ENCODE results near the gene CENPF.

DNA sequence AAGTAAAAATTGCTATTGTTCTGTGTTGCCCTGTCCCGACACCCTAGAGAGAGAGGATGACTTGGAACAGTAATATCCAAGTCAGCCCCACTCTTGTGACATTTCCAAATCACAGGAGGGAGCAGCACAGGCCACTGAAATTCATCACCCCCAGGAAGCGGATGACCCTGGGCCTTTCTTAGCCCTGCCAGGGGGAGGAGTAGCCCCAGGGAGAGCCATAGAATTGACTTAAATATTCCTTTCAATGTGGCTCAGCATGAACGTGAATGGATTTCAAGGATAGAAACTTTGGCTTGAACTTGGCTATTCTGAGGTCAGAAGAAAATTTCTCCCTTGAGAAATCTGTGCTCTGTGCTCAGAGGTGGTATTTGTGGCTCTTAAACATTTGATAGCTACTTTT lies 80.6 kb downstream of the CENPF start:
- TF ChIP-seq, protein P1, sequence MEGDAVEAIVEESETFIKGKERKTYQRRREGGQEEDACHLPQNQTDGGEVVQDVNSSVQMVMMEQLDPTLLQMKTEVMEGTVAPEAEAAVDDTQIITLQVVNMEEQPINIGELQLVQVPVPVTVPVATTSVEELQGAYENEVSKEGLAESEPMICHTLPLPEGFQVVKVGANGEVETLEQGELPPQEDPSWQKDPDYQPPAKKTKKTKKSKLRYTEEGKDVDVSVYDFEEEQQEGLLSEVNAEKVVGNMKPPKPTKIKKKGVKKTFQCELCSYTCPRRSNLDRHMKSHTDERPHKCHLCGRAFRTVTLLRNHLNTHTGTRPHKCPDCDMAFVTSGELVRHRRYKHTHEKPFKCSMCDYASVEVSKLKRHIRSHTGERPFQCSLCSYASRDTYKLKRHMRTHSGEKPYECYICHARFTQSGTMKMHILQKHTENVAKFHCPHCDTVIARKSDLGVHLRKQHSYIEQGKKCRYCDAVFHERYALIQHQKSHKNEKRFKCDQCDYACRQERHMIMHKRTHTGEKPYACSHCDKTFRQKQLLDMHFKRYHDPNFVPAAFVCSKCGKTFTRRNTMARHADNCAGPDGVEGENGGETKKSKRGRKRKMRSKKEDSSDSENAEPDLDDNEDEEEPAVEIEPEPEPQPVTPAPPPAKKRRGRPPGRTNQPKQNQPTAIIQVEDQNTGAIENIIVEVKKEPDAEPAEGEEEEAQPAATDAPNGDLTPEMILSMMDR (conservative IDR thresholded peaks at IDR 0.05), result no peak
- no peak for TF ChIP-seq ZFX (IDR thresholded peaks at IDR 0.05)

Data from C4-2B (cell line).